ENCODE measurements around the gene COL26A1. TPM values are rescaled to one million over a fixed set of nuclear protein-coding genes. Genes with fewer than 3 reads are reported as not detected.
"Not testable (repeated sequence)": the region's sequence is repeated elsewhere in the genome, so short reads cannot be mapped to it uniquely, and the experiment has no call there.

Gene COL26A1
- total RNA-seq, 1 donor from 2014 or later, result 155 TPM

DNA sequence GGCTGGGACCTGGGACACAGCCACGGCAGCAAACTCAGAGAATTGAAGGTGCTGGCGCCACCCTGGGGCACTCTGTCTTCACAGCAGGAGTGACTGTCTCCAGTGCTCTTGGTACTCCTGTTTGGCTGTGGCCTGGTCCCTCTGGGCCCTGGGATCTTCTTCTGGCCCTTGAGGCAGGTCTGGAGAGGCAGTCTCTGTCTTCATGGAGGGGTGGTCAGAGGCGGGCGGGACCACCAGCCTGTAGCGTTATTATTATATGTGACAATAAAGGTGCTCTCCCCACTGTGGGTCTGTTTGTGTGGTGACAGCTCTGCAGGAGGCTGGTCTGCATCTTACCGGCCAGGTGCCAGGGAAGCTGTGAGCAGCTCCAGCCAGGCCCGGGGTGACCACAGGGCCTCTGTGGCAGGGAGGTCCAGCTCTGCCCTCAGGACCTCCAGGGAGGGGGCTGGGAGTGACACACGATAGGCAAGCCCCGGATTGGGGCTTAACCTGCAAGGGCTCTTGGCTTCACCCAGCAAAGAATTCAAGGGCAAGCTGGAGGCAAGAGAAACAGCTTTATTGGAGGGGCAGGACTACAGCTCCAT is 196.2 kb downstream of the COL26A1 start:
- TF ChIP-seq, protein P1, sequence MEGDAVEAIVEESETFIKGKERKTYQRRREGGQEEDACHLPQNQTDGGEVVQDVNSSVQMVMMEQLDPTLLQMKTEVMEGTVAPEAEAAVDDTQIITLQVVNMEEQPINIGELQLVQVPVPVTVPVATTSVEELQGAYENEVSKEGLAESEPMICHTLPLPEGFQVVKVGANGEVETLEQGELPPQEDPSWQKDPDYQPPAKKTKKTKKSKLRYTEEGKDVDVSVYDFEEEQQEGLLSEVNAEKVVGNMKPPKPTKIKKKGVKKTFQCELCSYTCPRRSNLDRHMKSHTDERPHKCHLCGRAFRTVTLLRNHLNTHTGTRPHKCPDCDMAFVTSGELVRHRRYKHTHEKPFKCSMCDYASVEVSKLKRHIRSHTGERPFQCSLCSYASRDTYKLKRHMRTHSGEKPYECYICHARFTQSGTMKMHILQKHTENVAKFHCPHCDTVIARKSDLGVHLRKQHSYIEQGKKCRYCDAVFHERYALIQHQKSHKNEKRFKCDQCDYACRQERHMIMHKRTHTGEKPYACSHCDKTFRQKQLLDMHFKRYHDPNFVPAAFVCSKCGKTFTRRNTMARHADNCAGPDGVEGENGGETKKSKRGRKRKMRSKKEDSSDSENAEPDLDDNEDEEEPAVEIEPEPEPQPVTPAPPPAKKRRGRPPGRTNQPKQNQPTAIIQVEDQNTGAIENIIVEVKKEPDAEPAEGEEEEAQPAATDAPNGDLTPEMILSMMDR (IDR thresholded peaks at IDR 0.05), result peak; percentile 32
- no peak overlapping the region for H3K4me3 Mint-ChIP-seq (ENCODE audit: unreplicated experiment)
- H3K9me3 Mint-ChIP-seq (ENCODE audit: low read depth), result no peaks in the 10 kb centered on the region
- DNase-seq (ENCODE audit: low spot score), result peak; percentile 61
- no peaks in the 10 kb centered on the region for H3K27me3 Mint-ChIP-seq (ENCODE audit: low read depth)
- no peaks in the 10 kb centered on the region for H3K4me1 Mint-ChIP-seq (ENCODE audit: low read depth)
- H3K36me3 Mint-ChIP-seq (ENCODE audit: low read depth), result peaks cover 12% of the 10 kb centered on the region
- no peak overlapping the region for H3K27ac Mint-ChIP-seq (ENCODE audit: unreplicated experiment)

DNA sequence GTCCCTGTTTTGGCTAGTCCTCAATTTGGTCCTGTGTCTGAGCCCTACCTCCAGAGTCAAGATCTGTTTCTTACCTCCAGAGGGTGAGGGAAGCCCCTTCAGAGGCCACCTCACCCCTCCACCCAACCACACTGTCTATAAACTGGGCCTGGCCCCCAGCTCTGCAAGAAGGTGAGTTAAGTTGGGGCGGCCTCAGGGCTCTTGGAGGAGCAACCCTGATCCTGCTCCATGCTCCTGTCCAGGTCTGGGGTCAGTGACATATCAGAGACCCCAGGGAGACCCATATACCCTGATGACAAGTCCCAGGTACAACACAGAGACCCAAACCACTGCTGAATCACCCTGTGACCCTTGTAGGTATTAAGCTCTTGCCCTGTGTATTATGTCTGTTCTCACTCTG is 196.9 kb downstream of the COL26A1 start:
- Mint-ChIP-seq H3K27ac (ENCODE audit: unreplicated experiment) (no peak overlapping the region), H3K9me3 (ENCODE audit: low read depth) (no peaks in the 10 kb centered on the region), H3K4me1 (ENCODE audit: low read depth) (peaks cover 4% of the 10 kb centered on the region), H3K36me3 (ENCODE audit: low read depth) (peaks cover 12% of the 10 kb centered on the region), H3K27me3 (ENCODE audit: low read depth) (no peaks in the 10 kb centered on the region), H3K4me3 (ENCODE audit: unreplicated experiment) (no peak overlapping the region)
- TF ChIP-seq, protein P1 (IDR thresholded peaks at IDR 0.05), result no peak
- DNase-seq (ENCODE audit: low spot score), result peak; percentile 59

DNA sequence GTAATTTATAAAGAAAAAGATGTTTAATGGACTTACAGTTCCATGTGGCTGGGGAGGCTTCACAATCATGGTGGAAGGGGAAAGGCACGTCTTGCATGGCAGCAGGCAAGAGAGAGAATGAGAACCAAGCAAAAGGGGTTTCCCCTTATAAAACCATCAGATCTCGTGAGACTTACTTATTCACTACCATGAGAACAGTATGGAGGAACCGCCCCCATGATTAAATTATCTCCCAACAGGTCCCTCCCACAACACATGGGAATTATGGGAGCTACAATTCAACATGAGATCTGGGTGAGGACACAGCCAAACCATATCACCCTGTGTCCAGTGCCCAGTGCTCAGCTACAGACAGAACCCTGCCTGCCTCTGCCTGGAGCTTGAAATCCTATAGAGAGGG is 197.3 kb downstream of the COL26A1 start:
- not testable (repeated sequence) for H3K4me1 Mint-ChIP-seq (ENCODE audit: low read depth); H3K27ac Mint-ChIP-seq (ENCODE audit: unreplicated experiment); H3K9me3 Mint-ChIP-seq (ENCODE audit: low read depth); H3K4me3 Mint-ChIP-seq (ENCODE audit: unreplicated experiment); H3K27me3 Mint-ChIP-seq (ENCODE audit: low read depth)
- H3K36me3 Mint-ChIP-seq (ENCODE audit: low read depth), result peaks cover 12% of the 10 kb centered on the region
- peak; percentile 27 for DNase-seq (ENCODE audit: low spot score)

DNA sequence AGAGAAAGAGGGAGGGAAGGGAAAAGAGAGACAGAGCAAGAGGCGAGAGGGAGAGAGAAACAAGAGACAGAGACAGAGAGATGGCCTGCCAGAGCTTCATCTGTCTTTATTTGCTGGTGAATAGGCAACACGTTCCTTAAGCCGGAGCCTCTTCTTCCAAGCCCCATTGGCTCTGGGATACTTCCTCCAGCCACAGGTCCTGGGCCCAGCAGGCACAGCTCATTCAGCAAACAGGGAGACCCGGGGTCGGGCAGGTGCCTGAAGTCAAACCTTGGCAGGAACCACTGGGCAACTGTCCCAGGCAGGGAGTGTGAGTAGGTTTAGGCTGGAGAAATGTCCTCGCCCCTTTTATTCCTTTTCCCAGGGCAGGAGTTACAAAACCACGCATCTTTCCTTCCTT is 198.2 kb downstream of the COL26A1 start:
- peak; percentile 49 for DNase-seq (ENCODE audit: low spot score)
- H3K9me3 Mint-ChIP-seq (ENCODE audit: low read depth), result no peaks in the 10 kb centered on the region
- H3K4me1 Mint-ChIP-seq (ENCODE audit: low read depth), result peaks cover 4% of the 10 kb centered on the region
- H3K27ac Mint-ChIP-seq (ENCODE audit: unreplicated experiment), result no peak overlapping the region
- peaks cover 12% of the 10 kb centered on the region for H3K36me3 Mint-ChIP-seq (ENCODE audit: low read depth)
- H3K4me3 Mint-ChIP-seq (ENCODE audit: unreplicated experiment), result no peak overlapping the region
- H3K27me3 Mint-ChIP-seq (ENCODE audit: low read depth), result peaks cover 2% of the 10 kb centered on the region
- TF ChIP-seq, protein P1 (IDR thresholded peaks at IDR 0.05), result no peak

DNA sequence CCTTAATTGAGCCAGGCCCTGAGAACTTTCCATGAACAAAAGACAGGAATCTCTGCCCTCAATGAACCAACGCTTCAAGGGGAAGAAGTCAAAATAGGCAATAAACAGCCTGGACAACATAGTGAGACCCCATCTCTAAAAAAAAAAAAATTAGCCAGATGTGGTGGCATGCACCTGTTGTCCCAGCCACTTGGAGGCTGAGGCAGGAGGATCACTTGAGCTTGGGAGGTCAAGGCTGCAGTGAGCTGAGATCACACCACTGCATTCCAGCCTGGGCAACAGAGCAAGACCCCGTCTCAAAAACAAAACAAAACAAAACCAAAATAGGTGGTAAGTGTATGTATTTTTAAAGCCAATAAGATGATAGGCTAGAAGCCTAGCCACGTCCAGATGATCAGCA is 198.6 kb downstream of the COL26A1 start:
- H3K4me1 Mint-ChIP-seq (ENCODE audit: low read depth); H3K27me3 Mint-ChIP-seq (ENCODE audit: low read depth): not testable (repeated sequence)

DNA sequence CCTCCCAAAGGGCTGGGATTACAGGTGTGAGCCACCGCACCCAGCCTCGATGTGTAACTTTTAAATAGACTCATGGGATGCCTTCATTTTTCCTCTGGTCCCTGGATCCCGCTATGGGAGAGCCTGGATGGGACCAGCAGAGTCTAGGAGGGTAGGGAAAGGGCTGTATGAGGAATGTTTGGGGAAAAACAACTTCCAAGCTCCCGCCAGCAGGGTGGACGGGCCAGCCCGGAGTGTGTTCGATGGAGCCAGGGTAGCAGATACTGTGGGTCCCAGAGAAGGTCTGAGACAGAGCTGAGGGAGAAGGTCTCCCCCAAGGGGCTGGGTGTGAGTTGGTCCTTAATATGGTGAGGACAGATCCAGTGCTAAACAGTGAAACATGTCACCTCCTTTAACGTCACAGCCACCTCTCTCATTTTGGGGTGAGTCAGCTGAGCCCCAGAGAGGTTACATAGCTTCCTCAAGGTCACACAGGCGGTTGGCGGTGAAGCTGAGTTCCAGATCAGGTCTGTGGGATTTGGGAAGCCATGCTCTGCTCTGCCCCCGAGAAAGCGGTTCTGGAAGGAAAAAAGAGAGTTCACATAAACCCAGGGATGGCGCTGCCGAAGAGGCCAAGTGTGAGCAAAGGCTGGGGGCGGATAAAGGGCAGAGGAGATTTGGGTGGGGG is 200.0 kb downstream of the COL26A1 start:
- Mint-ChIP-seq H3K27me3 (ENCODE audit: low read depth) (peaks cover 4% of the 10 kb centered on the region), H3K4me1 (ENCODE audit: low read depth) (peaks cover 4% of the 10 kb centered on the region), H3K27ac (ENCODE audit: unreplicated experiment) (no peak overlapping the region), H3K9me3 (ENCODE audit: low read depth) (no peaks in the 10 kb centered on the region), H3K4me3 (ENCODE audit: unreplicated experiment) (no peak overlapping the region), H3K36me3 (ENCODE audit: low read depth) (no peaks in the 10 kb centered on the region)
- TF ChIP-seq, protein P1 (IDR thresholded peaks at IDR 0.05), result peak; percentile 8
- peak; percentile 74 for DNase-seq (ENCODE audit: low spot score)

More for the DNA sequence above, 198.6 kb downstream of the COL26A1 start:
- peaks cover 10% of the 10 kb centered on the region for H3K36me3 Mint-ChIP-seq (ENCODE audit: low read depth)
- peak; percentile 4 for DNase-seq (ENCODE audit: low spot score)
- not testable (repeated sequence) for H3K27ac Mint-ChIP-seq (ENCODE audit: unreplicated experiment); H3K4me3 Mint-ChIP-seq (ENCODE audit: unreplicated experiment); H3K9me3 Mint-ChIP-seq (ENCODE audit: low read depth)
